KOPT-K1 (cell line): Measurements from ENCODE around the gene ESRRG.

Experiments
- H3K27ac ChIP-seq: fragments of 200-600 bp; sonication (generic); 2 replicates; pipeline ENCODE4 v1.5.1; 2016; ENCODE audit warnings: antibody characterized with exemption, mild to moderate bottlenecking, low read depth, low read length; ENCODE audit not compliant: poor library complexity, severe bottlenecking
- H3K36me3 ChIP-seq: fragments of 200-600 bp; sonication (generic); 2 replicates; pipeline ENCODE4 v1.5.1; 2017; ENCODE audit warnings: antibody characterized with exemption, mild to moderate bottlenecking, low read length, moderate library complexity; ENCODE audit not compliant: insufficient read depth
- H3K9me3 ChIP-seq: fragments of 200-600 bp; sonication (generic); 2 replicates; pipeline ENCODE4 v1.5.1; 2017; ENCODE audit warnings: antibody characterized with exemption, low read length, mild to moderate bottlenecking; ENCODE audit not compliant: insufficient read depth, poor library complexity, severe bottlenecking

ESRRG gene

GRCh38 chr1:216499581-216500272 is 223.5 kb downstream of the ESRRG start:
- Histone ChIP-seq H3K27ac (no peak overlapping the region), H3K9me3 (no peaks in the 10 kb centered on the region), H3K36me3 (no peaks in the 10 kb centered on the region)

- no peaks in the 10 kb centered on the region for H3K36me3 ChIP-seq
- H3K27ac ChIP-seq = no peak overlapping the region
- H3K9me3 ChIP-seq = no peaks in the 10 kb centered on the region
Measured at GRCh38 chr1:216498277-216498676, 225.0 kb downstream of the ESRRG start.

GRCh38 chr1:216485042-216485441 is 238.2 kb downstream of the ESRRG start:
- H3K27ac ChIP-seq = no peak overlapping the region
- no peaks in the 10 kb centered on the region for H3K36me3 ChIP-seq
- no peaks in the 10 kb centered on the region for H3K9me3 ChIP-seq

- H3K36me3 ChIP-seq = no peaks in the 10 kb centered on the region
- no peaks in the 10 kb centered on the region for H3K9me3 ChIP-seq
- no peak overlapping the region for H3K27ac ChIP-seq
Measured at GRCh38 chr1:216483672-216484401, 239.4 kb downstream of the ESRRG start.

- Histone ChIP-seq H3K36me3 (no peaks in the 10 kb centered on the region), H3K9me3 (no peaks in the 10 kb centered on the region), H3K27ac (no peak overlapping the region)
Measured at GRCh38 chr1:216482620-216483019, 240.6 kb downstream of the ESRRG start.

GRCh38 chr1:216478238-216478637 is 245.0 kb downstream of the ESRRG start:
- Histone ChIP-seq H3K27ac (no peak overlapping the region), H3K36me3 (no peaks in the 10 kb centered on the region), H3K9me3 (no peaks in the 10 kb centered on the region)

GRCh38 chr1:216476341-216476740 is 246.9 kb downstream of the ESRRG start:
- H3K9me3 ChIP-seq = no peaks in the 10 kb centered on the region
- no peaks in the 10 kb centered on the region for H3K36me3 ChIP-seq
- no peak overlapping the region for H3K27ac ChIP-seq

DNA sequence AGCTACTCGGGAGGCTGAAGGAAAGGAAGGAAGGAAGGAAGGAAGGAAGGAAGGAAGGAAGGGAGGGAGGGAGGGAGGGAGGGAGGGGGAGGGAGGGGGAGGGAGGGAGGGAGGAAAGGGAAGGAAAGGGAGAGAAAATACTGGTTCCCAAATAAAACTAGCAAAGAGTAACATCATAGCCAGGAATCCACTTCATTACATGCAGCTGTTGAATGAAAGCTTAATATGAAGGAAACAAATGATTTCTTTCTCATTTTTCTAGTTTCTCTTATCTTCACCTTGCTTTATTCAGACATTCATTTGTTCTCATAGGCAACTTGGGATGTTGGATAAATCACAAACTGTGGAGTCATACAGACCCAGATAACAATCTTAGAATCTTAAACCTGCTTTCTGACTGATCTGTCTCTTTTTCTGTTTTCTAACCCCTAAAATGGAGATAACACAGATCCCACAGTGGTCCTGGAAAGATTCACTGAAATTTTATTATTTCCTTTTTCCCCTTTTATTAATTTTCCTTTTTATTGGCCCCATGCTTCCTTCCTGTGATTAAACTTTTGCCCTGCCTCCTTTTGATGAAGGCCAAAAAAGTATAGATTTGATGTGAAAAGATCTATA is 247.5 kb downstream of the ESRRG start:
- Histone ChIP-seq H3K36me3 (no peaks in the 10 kb centered on the region), H3K27ac (no peak overlapping the region), H3K9me3 (no peaks in the 10 kb centered on the region)

GRCh38 chr1:216466162-216466801 is 256.9 kb downstream of the ESRRG start:
- no peaks in the 10 kb centered on the region for H3K36me3 ChIP-seq
- no peaks in the 10 kb centered on the region for H3K9me3 ChIP-seq
- H3K27ac ChIP-seq = no peak overlapping the region

DNA sequence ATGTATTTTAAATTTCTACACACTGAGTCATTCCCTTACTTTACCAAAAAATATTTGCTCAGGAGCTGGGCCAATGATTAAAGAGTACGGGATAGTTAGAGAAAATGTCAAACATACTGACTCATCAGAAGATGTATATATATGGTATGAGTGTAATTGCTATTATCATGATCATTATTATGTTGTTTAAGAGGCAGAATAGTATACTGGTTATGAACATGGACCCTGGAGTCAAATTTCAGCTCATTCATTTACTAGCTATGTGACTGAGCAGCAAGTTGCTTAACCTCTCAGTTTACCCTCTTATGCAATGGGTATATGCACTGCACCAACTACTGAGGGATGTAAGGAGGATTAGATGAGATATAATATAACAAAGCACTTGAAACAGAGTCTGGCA is 258.7 kb downstream of the ESRRG start:
- no peaks in the 10 kb centered on the region for H3K36me3 ChIP-seq
- no peaks in the 10 kb centered on the region for H3K9me3 ChIP-seq
- H3K27ac ChIP-seq = no peak overlapping the region

GRCh38 chr1:216462066-216462775 is 261.0 kb downstream of the ESRRG start:
- H3K27ac ChIP-seq = no peak overlapping the region
- H3K36me3 ChIP-seq = no peaks in the 10 kb centered on the region
- H3K9me3 ChIP-seq = no peaks in the 10 kb centered on the region

- Histone ChIP-seq H3K36me3 (no peaks in the 10 kb centered on the region), H3K27ac (no peak overlapping the region), H3K9me3 (no peaks in the 10 kb centered on the region)
Measured at GRCh38 chr1:216461466-216461865, 261.8 kb downstream of the ESRRG start.

DNA sequence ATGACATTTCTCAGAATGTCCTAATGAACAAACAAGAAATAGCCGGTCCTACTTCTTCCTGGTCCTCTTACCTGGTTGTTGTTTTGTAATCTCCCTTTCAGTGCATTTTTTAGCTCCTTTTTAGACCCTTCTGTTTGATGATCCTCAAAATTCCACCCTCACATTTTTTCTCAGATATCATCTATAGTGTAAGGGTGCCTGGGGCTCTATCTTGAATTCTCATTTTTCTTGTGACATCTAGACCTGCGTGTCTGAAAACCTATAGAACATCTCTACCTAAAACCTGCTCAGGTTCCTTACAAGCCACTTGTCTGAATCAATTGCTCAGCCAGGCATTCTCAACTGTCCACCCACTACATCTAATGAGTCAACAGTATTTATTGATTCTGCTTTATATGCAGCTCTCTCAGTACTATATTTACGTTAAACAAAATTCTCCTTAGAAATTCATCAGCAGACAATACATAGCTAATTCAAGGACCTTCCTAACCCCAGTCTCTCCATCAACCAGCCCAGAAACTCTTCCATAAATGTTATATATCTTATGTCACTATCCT is 263.5 kb downstream of the ESRRG start:
- Histone ChIP-seq H3K36me3 (no peaks in the 10 kb centered on the region), H3K27ac (no peak overlapping the region), H3K9me3 (no peaks in the 10 kb centered on the region)

- H3K27ac ChIP-seq = no peak overlapping the region
- H3K9me3 ChIP-seq = no peaks in the 10 kb centered on the region
- H3K36me3 ChIP-seq = no peaks in the 10 kb centered on the region
Measured at GRCh38 chr1:216458812-216459211, 264.4 kb downstream of the ESRRG start.
